Esophagus (tissue), 2 donors: ENCODE results near the gene SMYD3. TPM values are rescaled to one million over a fixed set of nuclear protein-coding genes. Genes with fewer than 3 reads are reported as not detected.

Experiments
- H3K27ac ChIP-seq, 2 donors: one replicate each; pipeline ENCODE4 v1.5.1; 2013; ENCODE audit warnings: low read depth in 2 of 2, mild to moderate bottlenecking in 2 of 2, inconsistent platforms in 1 of 2, low read length in 1 of 2, moderate library complexity in 1 of 2
- H3K27me3 ChIP-seq, 2 donors: one replicate each; pipeline ENCODE4 v1.6.1; 2013; ENCODE audit warnings: low read length in 2 of 2, control low read depth in 1 of 2, mild to moderate bottlenecking in 1 of 2; ENCODE audit not compliant: insufficient read depth in 2 of 2, control insufficient read depth in 1 of 2
- H3K36me3 ChIP-seq, 2 donors: one replicate each; pipeline ENCODE4 v1.6.1; 2013; ENCODE audit warnings: low read length in 1 of 2; ENCODE audit not compliant: control insufficient read depth in 2 of 2, insufficient read depth in 2 of 2
- H3K4me1 ChIP-seq, 2 donors: one replicate each; pipeline ENCODE4 v1.6.1; 2013; ENCODE audit warnings: low read length in 1 of 2; ENCODE audit not compliant: control insufficient read depth in 2 of 2, insufficient read depth in 2 of 2
- H3K4me3 ChIP-seq, 2 donors: one replicate each; pipeline ENCODE4 v1.5.1; 2013; ENCODE audit warnings: low read length in 2 of 2, mild to moderate bottlenecking in 2 of 2, low read depth in 1 of 2, moderate library complexity in 1 of 2
- H3K9me3 ChIP-seq, 2 donors: one replicate each; pipeline ENCODE4 v1.6.1; 2013; ENCODE audit warnings: mild to moderate bottlenecking in 2 of 2, low read depth in 1 of 2, low read length in 1 of 2, moderate library complexity in 1 of 2; ENCODE audit not compliant: control insufficient read depth in 2 of 2, insufficient read depth in 1 of 2
- WGBS, 2 donors: extraction: QIAGEN DNeasy Blood & Tissue Kit; methylation state at CpG; one replicate each; pipeline ENCODE4 v1.1.7; 2013; 5-methylcytosine and 5-hydroxymethylcytosine counted together
- polyA plus RNA-seq, 2 donors: library from polyadenylated mRNA; stranded (reverse); fragments of 200-250 nt; gene quantifications; one replicate each; pipeline ENCODE4 v1.2.3, GENCODE V29; 2013
- donor health status: healthy with polysubstance abuse.
- donor health status: Bipolar disorder and iron deficiency.

SMYD3 gene
- polyA plus RNA-seq, 2 donors, result 5.0 to 5.7 TPM

GRCh38 chr1:245860657-245861544, 646.2 kb downstream of the SMYD3 start:
- WGBS, 2 donors, result 30 to 46% methylated on average over 8 of the region's 8 CpGs

GRCh38 chr1:245859493-245860114, 647.5 kb downstream of the SMYD3 start:
- peaks cover 0 to 2% of the 10 kb centered on the region in 2 donors for H3K4me1 ChIP-seq
- WGBS, 2 donors, result 67 to 71% methylated on average over 9 of the region's 9 CpGs
- H3K9me3 ChIP-seq, result no peaks in the 10 kb centered on the region
- H3K27me3 ChIP-seq, result no peaks in the 10 kb centered on the region
- no peak overlapping the region for H3K4me3 ChIP-seq
- no peaks in the 10 kb centered on the region for H3K36me3 ChIP-seq
- H3K27ac ChIP-seq, result no peak overlapping the region

More at GRCh38 chr1:245860657-245861544, 646.2 kb downstream of the SMYD3 start:
- H3K4me3 ChIP-seq, result no peak overlapping the region
- H3K4me1 ChIP-seq, result peaks cover 0 to 2% of the 10 kb centered on the region in 2 donors
- H3K36me3 ChIP-seq, result no peaks in the 10 kb centered on the region
- no peak overlapping the region for H3K27ac ChIP-seq
- H3K9me3 ChIP-seq, result no peaks in the 10 kb centered on the region
- no peaks in the 10 kb centered on the region for H3K27me3 ChIP-seq

GRCh38 chr1:245858722-245859492, 648.2 kb downstream of the SMYD3 start:
- H3K4me3 ChIP-seq, result no peak overlapping the region
- 75 to 76% methylated on average over 7 of the region's 7 CpGs for WGBS, 2 donors
- H3K4me1 ChIP-seq, result peaks cover 0 to 2% of the 10 kb centered on the region in 2 donors
- H3K9me3 ChIP-seq, result no peaks in the 10 kb centered on the region
- H3K36me3 ChIP-seq, result no peaks in the 10 kb centered on the region
- no peaks in the 10 kb centered on the region for H3K27me3 ChIP-seq
- H3K27ac ChIP-seq, result no peak overlapping the region

- no peak overlapping the region for H3K27ac ChIP-seq
- H3K36me3 ChIP-seq, result peaks cover 0 to 2% of the 10 kb centered on the region in 2 donors
- no peaks in the 10 kb centered on the region for H3K27me3 ChIP-seq
- no peak overlapping the region for H3K4me3 ChIP-seq
- peaks cover 0 to 2% of the 10 kb centered on the region in 2 donors for H3K4me1 ChIP-seq
- WGBS, 2 donors, result 93 to 96% methylated on average over 13 of the region's 13 CpGs
- H3K9me3 ChIP-seq, result peaks cover 0 to 2% of the 10 kb centered on the region in 2 donors
These were observed 648.9 kb downstream of the SMYD3 start for GRCh38 chr1:245858022-245858721.

- peaks cover 0 to 2% of the 10 kb centered on the region in 2 donors for H3K36me3 ChIP-seq
- no peak overlapping the region for H3K4me3 ChIP-seq
- peaks cover 0 to 3% of the 10 kb centered on the region in 2 donors for H3K9me3 ChIP-seq
- peaks cover 0 to 2% of the 10 kb centered on the region in 2 donors for H3K4me1 ChIP-seq
- no peak overlapping the region for H3K27ac ChIP-seq
- 59 to 68% methylated on average over 13 of the region's 13 CpGs for WGBS, 2 donors
- no peaks in the 10 kb centered on the region for H3K27me3 ChIP-seq
These were observed 650.0 kb downstream of the SMYD3 start for GRCh38 chr1:245856944-245857531.

- Histone ChIP-seq H3K27me3 (no peaks in the 10 kb centered on the region), H3K9me3 (peaks cover 0 to 3% of the 10 kb centered on the region in 2 donors), H3K27ac (no peak overlapping the region), H3K36me3 (peaks cover 0 to 5% of the 10 kb centered on the region in 2 donors), H3K4me1 (no peaks in the 10 kb centered on the region), H3K4me3 (no peak overlapping the region)
- WGBS, 2 donors, result 81 to 84% methylated on average over 8 of the region's 8 CpGs
These were observed 651.0 kb downstream of the SMYD3 start for GRCh38 chr1:245855846-245856730.

GRCh38 chr1:245853291-245853690, 653.8 kb downstream of the SMYD3 start:
- peaks cover 0 to 5% of the 10 kb centered on the region in 2 donors for H3K36me3 ChIP-seq
- peaks cover 0 to 3% of the 10 kb centered on the region in 2 donors for H3K9me3 ChIP-seq
- no peaks in the 10 kb centered on the region for H3K27me3 ChIP-seq
- no peak overlapping the region for H3K4me3 ChIP-seq
- no peak overlapping the region for H3K27ac ChIP-seq
- H3K4me1 ChIP-seq, result no peaks in the 10 kb centered on the region
- WGBS, 2 donors, result 96 to 97% methylated on average over 17 of the region's 17 CpGs

- no peak overlapping the region for H3K27ac ChIP-seq
These were observed 664.0 kb downstream of the SMYD3 start for GRCh38 chr1:245843101-245843500.

More at GRCh38 chr1:245843101-245843500, 664.0 kb downstream of the SMYD3 start:
- Histone ChIP-seq H3K9me3 (no peaks in the 10 kb centered on the region), H3K36me3 (no peaks in the 10 kb centered on the region), H3K4me3 (no peak overlapping the region), H3K4me1 (no peaks in the 10 kb centered on the region), H3K27me3 (no peaks in the 10 kb centered on the region)
- WGBS, 2 donors, result 52 to 72% methylated on average over 3 of the region's 3 CpGs
